HepG2 (cell line): ENCODE results near the gene CAPN9. TPM values are rescaled to one million over a fixed set of nuclear protein-coding genes. Genes with fewer than 3 reads are reported as not detected.

Experiments
- ISX ChIP-seq: sonication (generic); formaldehyde crosslinking; conservative IDR thresholded peaks from 2 replicates; pipeline ENCODE4 v1.5.0; 2020; ENCODE audit warnings: missing genetic modification reagents
- MXI1 ChIP-seq: IDR thresholded peaks from 3 replicates; pipeline ENCODE4 v1.6.1; 2012; ENCODE audit warnings: low read depth, low read length, inconsistent platforms, borderline replicate concordance
- PRMT3 ChIP-seq: sonication (generic); formaldehyde crosslinking; IDR thresholded peaks from 2 replicates; pipeline ENCODE4 v1.8.1; 2022; ENCODE audit warnings: low read depth, mild to moderate bottlenecking, moderate library complexity, missing genetic modification reagents, borderline replicate concordance
- REL ChIP-seq: sonication (generic); formaldehyde crosslinking; conservative IDR thresholded peaks from 2 replicates; pipeline ENCODE4 v1.8.0; 2022; ENCODE audit warnings: mild to moderate bottlenecking, missing genetic modification reagents, moderate library complexity
- ZNF205 ChIP-seq: IDR thresholded peaks from 2 replicates; pipeline ENCODE4 v1.6.1; 2018; ENCODE audit warnings: missing biosample characterization, missing genetic modification reagents
- ZNF331 ChIP-seq: sonication (generic); formaldehyde crosslinking; IDR thresholded peaks from 2 replicates; pipeline ENCODE4 v1.4.0; 2020; ENCODE audit warnings: missing genetic modification reagents
- ZNF530 ChIP-seq: sonication (generic); formaldehyde crosslinking; IDR thresholded peaks from 2 replicates; pipeline ENCODE4 v1.5.0; 2020; ENCODE audit warnings: low read depth, mild to moderate bottlenecking, missing genetic modification reagents
- ZNF552 ChIP-seq: sonication (generic); formaldehyde crosslinking; IDR thresholded peaks from 2 replicates; pipeline ENCODE4 v1.9.0; 2022; ENCODE audit warnings: missing genetic modification reagents, mild to moderate bottlenecking, borderline replicate concordance
- polyA plus RNA-seq, 8 experiments: library from polyadenylated mRNA; depleted of rRNA in 3 of 8; stranded (reverse) in 7 of 8; unstranded in 1 of 8; fragments of >200 nt; fragmentation: Illumina TruSeq in 4 of 8; extraction: Trizol in 4 of 8; gene quantifications; 2 replicates each; pipeline versions ENCODE4 v1.2.1 to v1.2.3, GENCODE V29; 2011 to 2016; ENCODE audit warnings: low read depth in 4 of 8, missing spikeins in 1 of 8, mixed read lengths in 1 of 8; ENCODE audit not compliant: insufficient read depth in 1 of 8
- total RNA-seq, 5 experiments: library from RNA; depleted of rRNA; stranded (reverse); fragments of >200 nt; fragmentation: Illumina TruSeq; extraction: Trizol; gene quantifications; 2 replicates each; pipeline ENCODE4 v1.2.3, GENCODE V29; 2016; ENCODE audit warnings: low read depth in 1 of 5
- TF ChIP-seq, protein P1 (sequence below), 2 experiments: fragments of 450-650 bp in 1 of 2; sonication (generic) in 1 of 2; formaldehyde crosslinking in 1 of 2; IDR thresholded peaks; 2 replicates each; pipeline versions ENCODE4 v1.6.1 to v1.8.0; 2016 to 2022; ENCODE audit warnings: antibody characterized with exemption in 1 of 2, mild to moderate bottlenecking in 1 of 2, missing genetic modification reagents in 1 of 2
- TF ChIP-seq, protein P2 (sequence below): sonication (generic); formaldehyde crosslinking; IDR thresholded peaks from 2 replicates; pipeline ENCODE4 v1.8.0; 2023; ENCODE audit warnings: mild to moderate bottlenecking, missing genetic modification reagents
- TF ChIP-seq, protein P3 (sequence below): sonication (generic); formaldehyde crosslinking; IDR thresholded peaks from 2 replicates; pipeline ENCODE4 v1.4.0; 2020; ENCODE audit warnings: missing genetic modification reagents, borderline replicate concordance
- TF ChIP-seq, protein P4 (sequence below): sonication (generic); formaldehyde crosslinking; IDR thresholded peaks from 2 replicates; pipeline ENCODE4 v1.5.0; 2020; ENCODE audit warnings: mild to moderate bottlenecking, missing genetic modification reagents

CAPN9 gene
- total and polyA plus RNA-seq, 2 of the 13 experiments (the other 11 are each of a cell fraction or from before 2014, with no cell fraction given) = 0.04 to 0.31 TPM

DNA sequence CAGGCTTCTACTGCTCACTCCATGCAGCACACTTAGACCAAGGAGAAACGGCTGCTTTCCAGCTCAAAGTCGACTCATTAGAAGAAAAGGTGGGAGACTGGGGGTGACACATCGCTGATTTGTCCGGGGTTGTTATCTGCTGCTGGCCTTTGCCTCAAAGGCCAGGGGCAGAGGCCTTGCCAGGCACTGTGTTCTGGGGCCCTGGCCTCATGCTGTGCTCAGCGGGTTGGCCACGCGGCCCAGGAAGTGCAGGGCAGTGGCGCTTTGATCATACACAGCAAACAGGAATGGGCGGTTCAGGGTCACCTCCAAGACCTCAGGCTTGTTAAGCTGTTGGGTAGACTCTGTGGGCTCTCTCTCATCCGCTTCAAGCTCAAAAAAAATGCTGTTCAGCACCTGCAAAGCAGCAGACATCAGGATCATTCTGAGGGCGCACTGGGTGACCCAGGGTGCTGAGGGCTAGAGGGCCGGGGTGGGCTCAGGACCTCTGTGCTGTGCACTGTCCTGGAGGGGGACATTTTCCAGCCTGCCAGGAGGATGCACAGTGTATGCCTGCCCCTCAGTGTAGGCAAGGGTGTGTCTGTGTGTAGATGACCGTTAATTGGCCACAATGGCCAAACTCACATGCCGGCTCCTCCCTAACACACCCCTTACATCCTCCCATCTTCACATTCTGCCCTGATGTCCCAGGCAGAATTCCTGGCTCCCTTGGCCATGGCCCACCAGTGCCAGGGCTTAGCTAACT is 44.1 kb upstream of the CAPN9 start (continued):
- TF ChIP-seq, protein P1, sequence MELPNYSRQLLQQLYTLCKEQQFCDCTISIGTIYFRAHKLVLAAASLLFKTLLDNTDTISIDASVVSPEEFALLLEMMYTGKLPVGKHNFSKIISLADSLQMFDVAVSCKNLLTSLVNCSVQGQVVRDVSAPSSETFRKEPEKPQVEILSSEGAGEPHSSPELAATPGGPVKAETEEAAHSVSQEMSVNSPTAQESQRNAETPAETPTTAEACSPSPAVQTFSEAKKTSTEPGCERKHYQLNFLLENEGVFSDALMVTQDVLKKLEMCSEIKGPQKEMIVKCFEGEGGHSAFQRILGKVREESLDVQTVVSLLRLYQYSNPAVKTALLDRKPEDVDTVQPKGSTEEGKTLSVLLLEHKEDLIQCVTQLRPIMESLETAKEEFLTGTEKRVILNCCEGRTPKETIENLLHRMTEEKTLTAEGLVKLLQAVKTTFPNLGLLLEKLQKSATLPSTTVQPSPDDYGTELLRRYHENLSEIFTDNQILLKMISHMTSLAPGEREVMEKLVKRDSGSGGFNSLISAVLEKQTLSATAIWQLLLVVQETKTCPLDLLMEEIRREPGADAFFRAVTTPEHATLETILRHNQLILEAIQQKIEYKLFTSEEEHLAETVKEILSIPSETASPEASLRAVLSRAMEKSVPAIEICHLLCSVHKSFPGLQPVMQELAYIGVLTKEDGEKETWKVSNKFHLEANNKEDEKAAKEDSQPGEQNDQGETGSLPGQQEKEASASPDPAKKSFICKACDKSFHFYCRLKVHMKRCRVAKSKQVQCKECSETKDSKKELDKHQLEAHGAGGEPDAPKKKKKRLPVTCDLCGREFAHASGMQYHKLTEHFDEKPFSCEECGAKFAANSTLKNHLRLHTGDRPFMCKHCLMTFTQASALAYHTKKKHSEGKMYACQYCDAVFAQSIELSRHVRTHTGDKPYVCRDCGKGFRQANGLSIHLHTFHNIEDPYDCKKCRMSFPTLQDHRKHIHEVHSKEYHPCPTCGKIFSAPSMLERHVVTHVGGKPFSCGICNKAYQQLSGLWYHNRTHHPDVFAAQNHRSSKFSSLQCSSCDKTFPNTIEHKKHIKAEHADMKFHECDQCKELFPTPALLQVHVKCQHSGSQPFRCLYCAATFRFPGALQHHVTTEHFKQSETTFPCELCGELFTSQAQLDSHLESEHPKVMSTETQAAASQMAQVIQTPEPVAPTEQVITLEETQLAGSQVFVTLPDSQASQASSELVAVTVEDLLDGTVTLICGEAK (IDR thresholded peaks at IDR 0.05) = no peak
- TF ChIP-seq, protein P1 (CRISPR knock-in tag; IDR thresholded peaks at IDR 0.05) = peak; percentile 77; the same call in 1 of the 2 replicates
- TF ChIP-seq, protein P2, sequence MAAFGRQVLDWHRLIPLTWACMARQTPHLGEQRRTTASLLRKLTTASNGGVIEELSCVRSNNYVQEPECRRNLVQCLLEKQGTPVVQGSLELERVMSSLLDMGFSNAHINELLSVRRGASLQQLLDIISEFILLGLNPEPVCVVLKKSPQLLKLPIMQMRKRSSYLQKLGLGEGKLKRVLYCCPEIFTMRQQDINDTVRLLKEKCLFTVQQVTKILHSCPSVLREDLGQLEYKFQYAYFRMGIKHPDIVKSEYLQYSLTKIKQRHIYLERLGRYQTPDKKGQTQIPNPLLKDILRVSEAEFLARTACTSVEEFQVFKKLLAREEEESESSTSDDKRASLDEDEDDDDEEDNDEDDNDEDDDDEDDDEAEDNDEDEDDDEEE = peak; percentile 51; the same call in 1 of the 2 replicates
- TF ChIP-seq ZNF331 (peak; percentile 97), REL (CRISPR knock-in tag) (no peak), MXI1 (peak; percentile 91; the same call in 1 of the 3 replicates), ISX (CRISPR knock-in tag) (no peak), ZNF530 (CRISPR knock-in tag) (no peak), PRMT3 (peak; percentile 71; the same call in 1 of the 2 replicates), ZNF552 (peak; percentile 53; the same call in 1 of the 2 replicates), ZNF205 (peak; percentile 88; the same call in 1 of the 2 replicates)
- TF ChIP-seq, protein P3, sequence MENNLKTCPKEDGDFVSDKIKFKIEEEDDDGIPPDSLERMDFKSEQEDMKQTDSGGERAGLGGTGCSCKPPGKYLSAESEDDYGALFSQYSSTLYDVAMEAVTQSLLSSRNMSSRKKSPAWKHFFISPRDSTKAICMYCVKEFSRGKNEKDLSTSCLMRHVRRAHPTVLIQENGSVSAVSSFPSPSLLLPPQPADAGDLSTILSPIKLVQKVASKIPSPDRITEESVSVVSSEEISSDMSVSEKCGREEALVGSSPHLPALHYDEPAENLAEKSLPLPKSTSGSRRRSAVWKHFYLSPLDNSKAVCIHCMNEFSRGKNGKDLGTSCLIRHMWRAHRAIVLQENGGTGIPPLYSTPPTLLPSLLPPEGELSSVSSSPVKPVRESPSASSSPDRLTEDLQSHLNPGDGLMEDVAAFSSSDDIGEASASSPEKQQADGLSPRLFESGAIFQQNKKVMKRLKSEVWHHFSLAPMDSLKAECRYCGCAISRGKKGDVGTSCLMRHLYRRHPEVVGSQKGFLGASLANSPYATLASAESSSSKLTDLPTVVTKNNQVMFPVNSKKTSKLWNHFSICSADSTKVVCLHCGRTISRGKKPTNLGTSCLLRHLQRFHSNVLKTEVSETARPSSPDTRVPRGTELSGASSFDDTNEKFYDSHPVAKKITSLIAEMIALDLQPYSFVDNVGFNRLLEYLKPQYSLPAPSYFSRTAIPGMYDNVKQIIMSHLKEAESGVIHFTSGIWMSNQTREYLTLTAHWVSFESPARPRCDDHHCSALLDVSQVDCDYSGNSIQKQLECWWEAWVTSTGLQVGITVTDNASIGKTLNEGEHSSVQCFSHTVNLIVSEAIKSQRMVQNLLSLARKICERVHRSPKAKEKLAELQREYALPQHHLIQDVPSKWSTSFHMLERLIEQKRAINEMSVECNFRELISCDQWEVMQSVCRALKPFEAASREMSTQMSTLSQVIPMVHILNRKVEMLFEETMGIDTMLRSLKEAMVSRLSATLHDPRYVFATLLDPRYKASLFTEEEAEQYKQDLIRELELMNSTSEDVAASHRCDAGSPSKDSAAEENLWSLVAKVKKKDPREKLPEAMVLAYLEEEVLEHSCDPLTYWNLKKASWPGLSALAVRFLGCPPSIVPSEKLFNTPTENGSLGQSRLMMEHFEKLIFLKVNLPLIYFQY (CRISPR knock-in tag) = peak; percentile 97
- TF ChIP-seq, protein P4, sequence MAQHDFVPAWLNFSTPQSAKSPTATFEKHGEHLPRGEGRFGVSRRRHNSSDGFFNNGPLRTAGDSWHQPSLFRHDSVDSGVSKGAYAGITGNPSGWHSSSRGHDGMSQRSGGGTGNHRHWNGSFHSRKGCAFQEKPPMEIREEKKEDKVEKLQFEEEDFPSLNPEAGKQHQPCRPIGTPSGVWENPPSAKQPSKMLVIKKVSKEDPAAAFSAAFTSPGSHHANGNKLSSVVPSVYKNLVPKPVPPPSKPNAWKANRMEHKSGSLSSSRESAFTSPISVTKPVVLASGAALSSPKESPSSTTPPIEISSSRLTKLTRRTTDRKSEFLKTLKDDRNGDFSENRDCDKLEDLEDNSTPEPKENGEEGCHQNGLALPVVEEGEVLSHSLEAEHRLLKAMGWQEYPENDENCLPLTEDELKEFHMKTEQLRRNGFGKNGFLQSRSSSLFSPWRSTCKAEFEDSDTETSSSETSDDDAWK (CRISPR knock-in tag) = no peak
